Stomach (tissue), 4 donors: ENCODE results near the gene SEPTIN12.

Experiments used
- EP300 ChIP-seq: sonication (generic); formaldehyde crosslinking; IDR thresholded peaks from one replicate; pipeline ENCODE4 v1.6.1; 2017; ENCODE audit warnings: antibody characterized with exemption
- POLR2AphosphoS5 ChIP-seq, 3 donors: sonication (generic); formaldehyde crosslinking; IDR thresholded peaks; one replicate each; pipeline ENCODE4 v1.6.1; 2016; ENCODE audit warnings: antibody characterized with exemption in 3 of 3

GRCh38 chr16:4755687-4756086, 32.5 kb downstream of the SEPTIN12 start:
- TF ChIP-seq EP300 (no peak), POLR2AphosphoS5 (IDR thresholded peaks at IDR 0.05) (no peak)
